ENCODE results near the gene ART4. TPM values are rescaled to one million over a fixed set of nuclear protein-coding genes. Genes with fewer than 3 reads are reported as not detected.

ART4 gene
- total RNA-seq, 2 donors from 2014 or later, result not detected

- Mint-ChIP-seq H3K4me1 (peaks cover 10% of the 10 kb centered on the region), H3K4me3 (no peak within 1 kb of the TSS), H3K27ac (no peak within 1 kb of the TSS), H3K36me3 (ENCODE audit: low read depth) (peaks cover 15% of the 10 kb centered on the region), H3K27me3 (ENCODE audit: insufficient read depth) (no peaks in the 10 kb centered on the region), H3K9me3 (no peaks in the 10 kb centered on the region)
- H3K27me3 ChIP-seq (ENCODE audit: control insufficient read depth, insufficient read depth, low read length, poor library complexity, severe bottlenecking), result no peaks in the 10 kb centered on the region
- H3K9ac ChIP-seq (ENCODE audit: extremely low read depth, low read length, poor library complexity, severe bottlenecking), result peak within 1 kb of the TSS; percentile 97
- H3K27ac ChIP-seq (ENCODE audit: low read depth, low read length), result peak within 1 kb of the TSS; percentile 87
- H3K4me1 ChIP-seq (ENCODE audit: control insufficient read depth, insufficient read depth, low read length), result peaks cover 2% of the 10 kb centered on the region
- H3K36me3 ChIP-seq (ENCODE audit: control insufficient read depth, insufficient read depth, low read length), result peaks cover 15% of the 10 kb centered on the region
- DNase-seq, result peak; percentile 98
- no peaks in the 10 kb centered on the region for H3K9me3 ChIP-seq (ENCODE audit: control insufficient read depth, low read length)
- 0 to 1% methylated on average over 23 to 50 of the region's 50 CpGs for WGBS, 2 experiments (ENCODE audit: insufficient coverage in 1 of 2, insufficient read length in 1 of 2)
- H3K4me3 ChIP-seq (ENCODE audit: low read length), result peak within 1 kb of the TSS; percentile 96
- no peak for TF ChIP-seq CTCF (conservative IDR thresholded peaks at IDR 0.05)
Observed at GRCh38 chr12:14803011-14803829, 40.1 kb downstream of the ART4 start, which contains the start of the genes C12orf60 and WBP11. Gene C12orf60, plus strand, starts transcription at chr12:14803670. Its CDS starts 19,266 bp downstream, at chr12:14822936. Gene WBP11, minus strand, starts transcription at chr12:14803478. Its CDS starts 2,095 bp downstream, at chr12:14801383.

- peaks cover 21% of the 10 kb centered on the region for H3K36me3 Mint-ChIP-seq (ENCODE audit: low read depth)
- 0% methylated on average over 4 to 7 of the region's 7 CpGs for WGBS, 2 experiments (ENCODE audit: insufficient coverage in 1 of 2, insufficient read length in 1 of 2)
- peak overlapping the region; percentile 87 for H3K27ac ChIP-seq (ENCODE audit: low read depth, low read length)
Observed at GRCh38 chr12:14802721-14803010, 40.7 kb downstream of the ART4 start.

GRCh38 chr12:14802247-14802646 lies 41.1 kb downstream of the ART4 start:
- peak overlapping the region; percentile 96 for H3K4me3 ChIP-seq (ENCODE audit: low read length)
- Mint-ChIP-seq H3K4me3 (no peak overlapping the region), H3K36me3 (ENCODE audit: low read depth) (peaks cover 25% of the 10 kb centered on the region), H3K27ac (no peak overlapping the region), H3K27me3 (ENCODE audit: insufficient read depth) (no peaks in the 10 kb centered on the region), H3K9me3 (no peaks in the 10 kb centered on the region), H3K4me1 (peaks cover 10% of the 10 kb centered on the region)
- peak overlapping the region; percentile 97 for H3K9ac ChIP-seq (ENCODE audit: extremely low read depth, low read length, poor library complexity, severe bottlenecking)
- H3K4me1 ChIP-seq (ENCODE audit: control insufficient read depth, insufficient read depth, low read length), result peaks cover 2% of the 10 kb centered on the region
- WGBS, 2 experiments (ENCODE audit: insufficient coverage in 1 of 2, insufficient read length in 1 of 2), result 83 to 90% methylated on average over 3 to 4 of the region's 4 CpGs
- no peaks in the 10 kb centered on the region for H3K27me3 ChIP-seq (ENCODE audit: control insufficient read depth, insufficient read depth, low read length, poor library complexity, severe bottlenecking)
- no peaks in the 10 kb centered on the region for H3K9me3 ChIP-seq (ENCODE audit: control insufficient read depth, low read length)
- no peak overlapping the region for H3K27ac ChIP-seq (ENCODE audit: low read depth, low read length)
- DNase-seq, result no peak
- TF ChIP-seq CTCF (conservative IDR thresholded peaks at IDR 0.05), result no peak
- peaks cover 25% of the 10 kb centered on the region for H3K36me3 ChIP-seq (ENCODE audit: control insufficient read depth, insufficient read depth, low read length)

More at GRCh38 chr12:14802721-14803010, 40.7 kb downstream of the ART4 start:
- peaks cover 20% of the 10 kb centered on the region for H3K36me3 ChIP-seq (ENCODE audit: control insufficient read depth, insufficient read depth, low read length)
- H3K9me3 ChIP-seq (ENCODE audit: control insufficient read depth, low read length), result no peaks in the 10 kb centered on the region
- peak overlapping the region; percentile 96 for H3K4me3 ChIP-seq (ENCODE audit: low read length)
- Mint-ChIP-seq H3K4me1 (peaks cover 10% of the 10 kb centered on the region), H3K27ac (no peak overlapping the region), H3K27me3 (ENCODE audit: insufficient read depth) (no peaks in the 10 kb centered on the region), H3K4me3 (no peak overlapping the region), H3K9me3 (no peaks in the 10 kb centered on the region)
- peak overlapping the region; percentile 97 for H3K9ac ChIP-seq (ENCODE audit: extremely low read depth, low read length, poor library complexity, severe bottlenecking)
- H3K27me3 ChIP-seq (ENCODE audit: control insufficient read depth, insufficient read depth, low read length, poor library complexity, severe bottlenecking), result no peaks in the 10 kb centered on the region
- peaks cover 2% of the 10 kb centered on the region for H3K4me1 ChIP-seq (ENCODE audit: control insufficient read depth, insufficient read depth, low read length)
- DNase-seq, result no peak
- TF ChIP-seq CTCF (conservative IDR thresholded peaks at IDR 0.05), result no peak
